ENCODE data around the gene ANKFN1.

- TF ChIP-seq GATA2 (IDR thresholded peaks at IDR 0.05; ENCODE audit: low read depth, low read length) (no peak), GATA3 (IDR thresholded peaks at IDR 0.05; ENCODE audit: low read depth, low read length) (no peak)
These were observed 146.9 kb downstream of the ANKFN1 start for GRCh38 chr17:56300144-56300543.

All from SH-SY5Y (cell line).